Muscle layer of colon (tissue), 2 donors: ENCODE results near the gene HYCC2.
"Not testable (repeated sequence)": the region's sequence is repeated elsewhere in the genome, so short reads cannot be mapped to it uniquely, and the experiment has no call there.

Experiments
- H3K27ac ChIP-seq: one replicate; pipeline ENCODE4 v1.7.0; 2013; ENCODE audit warnings: low read depth, mild to moderate bottlenecking, low read length, moderate library complexity
- H3K27me3 ChIP-seq, 2 donors: one replicate each; pipeline ENCODE4 v1.7.0; 2013; ENCODE audit warnings: low read length in 2 of 2, mild to moderate bottlenecking in 2 of 2; ENCODE audit not compliant: insufficient read depth in 2 of 2, control insufficient read depth in 1 of 2
- H3K36me3 ChIP-seq: one replicate; pipeline ENCODE4 v1.7.0; 2013; ENCODE audit warnings: mild to moderate bottlenecking, low read length; ENCODE audit not compliant: insufficient read depth
- H3K4me1 ChIP-seq: one replicate; pipeline ENCODE4 v1.7.0; 2013; ENCODE audit warnings: mild to moderate bottlenecking, low read length; ENCODE audit not compliant: insufficient read depth
- H3K4me3 ChIP-seq, 2 donors: one replicate each; pipeline ENCODE4 v1.7.0; 2013; ENCODE audit warnings: low read length in 2 of 2, low read depth in 1 of 2, mild to moderate bottlenecking in 1 of 2, moderate library complexity in 1 of 2
- H3K9ac ChIP-seq: one replicate; pipeline ENCODE4 v1.7.0; 2013; ENCODE audit warnings: low read length
- H3K9me3 ChIP-seq: one replicate; pipeline ENCODE4 v1.7.0; 2013; ENCODE audit warnings: mild to moderate bottlenecking, low read length
- donor health status: abdominal sarcoma.
- donor health status: Adenocarcinoma of cecum.

HYCC2 gene

GRCh38 chr2:201064797-201065329, 6.6 kb downstream of the HYCC2 start:
- Histone ChIP-seq H3K27me3 (no peaks in the 10 kb centered on the region), H3K4me3 (no peak overlapping the region), H3K9ac (no peak overlapping the region), H3K4me1 (peaks cover 32% of the 10 kb centered on the region), H3K36me3 (peaks cover 9% of the 10 kb centered on the region), H3K27ac (no peak overlapping the region), H3K9me3 (no peaks in the 10 kb centered on the region)

- not testable (repeated sequence) for H3K9me3 ChIP-seq, H3K27ac ChIP-seq, H3K4me3 ChIP-seq, H3K36me3 ChIP-seq, H3K27me3 ChIP-seq, H3K9ac ChIP-seq
- peaks cover 20% of the 10 kb centered on the region for H3K4me1 ChIP-seq
Observed at GRCh38 chr2:201063516-201063915, 8.0 kb downstream of the HYCC2 start.

- Histone ChIP-seq H3K27me3 (no peaks in the 10 kb centered on the region), H3K4me3 (no peak overlapping the region), H3K36me3 (peaks cover 9% of the 10 kb centered on the region)
Observed at GRCh38 chr2:201059961-201060755, 11.3 kb downstream of the HYCC2 start.

GRCh38 chr2:201058914-201059313, 12.6 kb downstream of the HYCC2 start:
- H3K36me3 ChIP-seq = peaks cover 9% of the 10 kb centered on the region
- H3K27me3 ChIP-seq = no peaks in the 10 kb centered on the region
- H3K27ac ChIP-seq = no peak overlapping the region
- H3K9me3 ChIP-seq = no peaks in the 10 kb centered on the region
- no peak overlapping the region for H3K9ac ChIP-seq
- H3K4me1 ChIP-seq = peaks cover 10% of the 10 kb centered on the region
- H3K4me3 ChIP-seq = no peak overlapping the region

More at GRCh38 chr2:201059961-201060755, 11.3 kb downstream of the HYCC2 start:
- H3K9ac ChIP-seq = no peak overlapping the region
- H3K4me1 ChIP-seq = peaks cover 10% of the 10 kb centered on the region
- no peak overlapping the region for H3K27ac ChIP-seq
- no peaks in the 10 kb centered on the region for H3K9me3 ChIP-seq

- Histone ChIP-seq H3K9me3 (no peaks in the 10 kb centered on the region), H3K27ac (no peak overlapping the region), H3K9ac (no peak overlapping the region), H3K27me3 (no peaks in the 10 kb centered on the region), H3K36me3 (peaks cover 13% of the 10 kb centered on the region), H3K4me3 (no peak overlapping the region), H3K4me1 (peaks cover 10% of the 10 kb centered on the region)
Observed at GRCh38 chr2:201057715-201058248, 13.7 kb downstream of the HYCC2 start.

GRCh38 chr2:201057087-201057521, 14.4 kb downstream of the HYCC2 start:
- no peak overlapping the region for H3K9ac ChIP-seq
- peaks cover 15% of the 10 kb centered on the region for H3K36me3 ChIP-seq
- no peaks in the 10 kb centered on the region for H3K9me3 ChIP-seq
- H3K4me1 ChIP-seq = peaks cover 10% of the 10 kb centered on the region
- H3K27me3 ChIP-seq = no peaks in the 10 kb centered on the region
- no peak overlapping the region for H3K27ac ChIP-seq
- no peak overlapping the region for H3K4me3 ChIP-seq

GRCh38 chr2:201049455-201049854, 22.0 kb downstream of the HYCC2 start:
- Histone ChIP-seq H3K27ac (no peak overlapping the region), H3K4me1 (no peaks in the 10 kb centered on the region), H3K4me3 (no peak overlapping the region), H3K9me3 (no peaks in the 10 kb centered on the region), H3K27me3 (no peaks in the 10 kb centered on the region), H3K36me3 (peaks cover 6% of the 10 kb centered on the region), H3K9ac (no peak overlapping the region)

GRCh38 chr2:201046881-201047280, 24.6 kb downstream of the HYCC2 start:
- no peaks in the 10 kb centered on the region for H3K9me3 ChIP-seq
- H3K27ac ChIP-seq = no peak overlapping the region
- H3K4me1 ChIP-seq = no peaks in the 10 kb centered on the region
- H3K36me3 ChIP-seq = no peaks in the 10 kb centered on the region
- H3K9ac ChIP-seq = no peak overlapping the region
- no peak overlapping the region for H3K4me3 ChIP-seq
- no peaks in the 10 kb centered on the region for H3K27me3 ChIP-seq

- H3K9me3 ChIP-seq, H3K9ac ChIP-seq: not testable (repeated sequence)
Observed at GRCh38 chr2:201043050-201043449, 28.4 kb downstream of the HYCC2 start.

GRCh38 chr2:201042451-201042850, 29.0 kb downstream of the HYCC2 start:
- H3K4me1 ChIP-seq, H3K9me3 ChIP-seq, H3K9ac ChIP-seq, H3K27ac ChIP-seq, H3K4me3 ChIP-seq, H3K27me3 ChIP-seq, H3K36me3 ChIP-seq: not testable (repeated sequence)

More at GRCh38 chr2:201043050-201043449, 28.4 kb downstream of the HYCC2 start:
- H3K4me1 ChIP-seq, H3K36me3 ChIP-seq, H3K4me3 ChIP-seq, H3K27ac ChIP-seq, H3K27me3 ChIP-seq: not testable (repeated sequence)

GRCh38 chr2:201040867-201041628, 30.4 kb downstream of the HYCC2 start:
- H3K27ac ChIP-seq = no peak overlapping the region
- no peak overlapping the region for H3K9ac ChIP-seq
- no peaks in the 10 kb centered on the region for H3K36me3 ChIP-seq
- no peaks in the 10 kb centered on the region for H3K27me3 ChIP-seq
- no peaks in the 10 kb centered on the region for H3K4me1 ChIP-seq
- H3K4me3 ChIP-seq = no peak overlapping the region
- no peaks in the 10 kb centered on the region for H3K9me3 ChIP-seq
